MCF 10A (cell line): ENCODE measurements around the gene PDRG1. TPM values are rescaled to one million over a fixed set of nuclear protein-coding genes. Genes with fewer than 3 reads are reported as not detected.

Experiments used
- BruUV-seq: library from RNA; stranded (reverse); fragments of 400-500 nt; replicated peaks from 2 replicates; lab custom pipeline; 2021; lab: Mats Ljungman, UMichigan
- CTCF ChIA-PET: fragments of 300-600 bp; sonication (Branson Sonifier 250); formaldehyde crosslinking; extraction: SDS; loops from one replicate; lab custom pipeline; 2021; ENCODE audit warnings: antibody characterized with exemption, inconsistent platforms; lab: Yijun Ruan, JAX
- POLR2A ChIA-PET: fragments of 300-600, 350-650 bp; sonication (Branson Sonifier 250); formaldehyde crosslinking; extraction: SDS; loops from one replicate; lab custom pipeline; 2020; ENCODE audit warnings: antibody characterized with exemption, inconsistent platforms; lab: Yijun Ruan, JAX
- DNase-seq: peaks from one replicate; pipeline ENCODE4 v3.0.0-alpha.2; 2018; ENCODE audit not compliant: unreplicated experiment
- H3K27ac Mint-ChIP-seq: one replicate; pipeline ENCODE4 v1.8.0; 2022; ENCODE audit warnings: mild to moderate bottlenecking, low read depth, mixed read lengths; ENCODE audit not compliant: unreplicated experiment
- H3K27me3 Mint-ChIP-seq: one replicate; pipeline ENCODE4 v1.8.0; 2022; ENCODE audit warnings: mixed read lengths; ENCODE audit not compliant: insufficient read depth, unreplicated experiment
- H3K36me3 Mint-ChIP-seq: one replicate; pipeline ENCODE4 v1.8.0; 2022; ENCODE audit warnings: mild to moderate bottlenecking, moderate library complexity, mixed read lengths; ENCODE audit not compliant: insufficient read depth, unreplicated experiment
- H3K4me1 Mint-ChIP-seq: one replicate; pipeline ENCODE4 v1.8.0; 2022; ENCODE audit warnings: mixed read lengths; ENCODE audit not compliant: insufficient read depth, unreplicated experiment
- H3K4me3 Mint-ChIP-seq: one replicate; pipeline ENCODE4 v1.8.0; 2022; ENCODE audit warnings: mild to moderate bottlenecking, moderate library complexity, mixed read lengths; ENCODE audit not compliant: unreplicated experiment
- H3K9me3 Mint-ChIP-seq: one replicate; pipeline ENCODE4 v1.8.0; 2022; ENCODE audit warnings: mixed read lengths; ENCODE audit not compliant: unreplicated experiment
- intact Hi-C: fragments of 100-400 bp; cut with micrococcal nuclease; formaldehyde crosslinking; loops from 2 replicates; pipeline ENCODE4 v1.14.1; 2022
- total RNA-seq: library from RNA; stranded (reverse); gene quantifications from 2 replicates; pipeline ENCODE4 v1.2.3, GENCODE V29; 2022
- TF ChIP-seq, protein P1 (sequence below): fragments of 200-600 bp; IDR thresholded peaks from one replicate; pipeline ENCODE4 v1.8.0; 2022; ENCODE audit warnings: antibody characterized with exemption, mild to moderate bottlenecking; ENCODE audit not compliant: unreplicated experiment

Gene PDRG1
- total RNA-seq, 1 experiment from 2014 or later: 16.3 TPM

DNA sequence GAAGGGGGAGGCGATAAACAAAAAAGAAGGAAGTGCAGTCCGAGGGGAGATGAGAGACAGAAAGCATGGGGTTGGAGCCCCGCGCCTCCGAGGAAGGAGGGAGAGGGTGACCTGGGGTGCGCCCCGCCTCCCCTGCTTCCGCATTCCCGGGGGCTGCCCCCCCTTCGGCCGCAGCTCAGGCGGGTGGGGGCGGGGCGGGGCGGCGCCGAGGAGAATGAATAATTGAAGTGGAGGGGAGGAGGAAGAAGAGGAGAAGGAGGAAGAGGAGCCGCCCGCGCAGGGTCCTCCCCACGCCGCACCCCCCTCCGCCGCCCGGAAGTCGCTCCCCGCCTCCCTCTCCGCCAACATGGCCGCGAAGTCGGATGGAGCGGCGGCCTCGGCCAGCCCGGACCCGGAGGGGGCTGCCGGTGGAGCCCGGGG is 16.0 kb upstream of the PDRG1 start, which contains the start of gene XKR7:
TSS of gene XKR7 (plus strand) at position 322 of the 420 bp plus-strand sequence. CDS start at position 347, 25 bp downstream.
- ChIA-PET POLR2A (no interaction called here), CTCF (interaction anchor here (0.9 to 3.2 kb wide), 6 partner anchors 8 to 143 kb away, joined by 3 to 29 read pairs (median 4); partner anchors contain the start of gene PDRG1)
- H3K4me3 Mint-ChIP-seq: no peak within 1 kb of the TSS
- H3K4me1 Mint-ChIP-seq: no peaks in the 10 kb centered on the region
- BruUV-seq: no TSS peak
- no peak within 1 kb of the TSS for H3K27ac Mint-ChIP-seq
- H3K9me3 Mint-ChIP-seq: no peaks in the 10 kb centered on the region
- TF ChIP-seq, protein P1, sequence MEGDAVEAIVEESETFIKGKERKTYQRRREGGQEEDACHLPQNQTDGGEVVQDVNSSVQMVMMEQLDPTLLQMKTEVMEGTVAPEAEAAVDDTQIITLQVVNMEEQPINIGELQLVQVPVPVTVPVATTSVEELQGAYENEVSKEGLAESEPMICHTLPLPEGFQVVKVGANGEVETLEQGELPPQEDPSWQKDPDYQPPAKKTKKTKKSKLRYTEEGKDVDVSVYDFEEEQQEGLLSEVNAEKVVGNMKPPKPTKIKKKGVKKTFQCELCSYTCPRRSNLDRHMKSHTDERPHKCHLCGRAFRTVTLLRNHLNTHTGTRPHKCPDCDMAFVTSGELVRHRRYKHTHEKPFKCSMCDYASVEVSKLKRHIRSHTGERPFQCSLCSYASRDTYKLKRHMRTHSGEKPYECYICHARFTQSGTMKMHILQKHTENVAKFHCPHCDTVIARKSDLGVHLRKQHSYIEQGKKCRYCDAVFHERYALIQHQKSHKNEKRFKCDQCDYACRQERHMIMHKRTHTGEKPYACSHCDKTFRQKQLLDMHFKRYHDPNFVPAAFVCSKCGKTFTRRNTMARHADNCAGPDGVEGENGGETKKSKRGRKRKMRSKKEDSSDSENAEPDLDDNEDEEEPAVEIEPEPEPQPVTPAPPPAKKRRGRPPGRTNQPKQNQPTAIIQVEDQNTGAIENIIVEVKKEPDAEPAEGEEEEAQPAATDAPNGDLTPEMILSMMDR: no peak
- intact Hi-C loops: no loop called here
- DNase-seq: no peak
- H3K27me3 Mint-ChIP-seq: peaks cover 95% of the 10 kb centered on the region
- H3K36me3 Mint-ChIP-seq: no peaks in the 10 kb centered on the region

DNA sequence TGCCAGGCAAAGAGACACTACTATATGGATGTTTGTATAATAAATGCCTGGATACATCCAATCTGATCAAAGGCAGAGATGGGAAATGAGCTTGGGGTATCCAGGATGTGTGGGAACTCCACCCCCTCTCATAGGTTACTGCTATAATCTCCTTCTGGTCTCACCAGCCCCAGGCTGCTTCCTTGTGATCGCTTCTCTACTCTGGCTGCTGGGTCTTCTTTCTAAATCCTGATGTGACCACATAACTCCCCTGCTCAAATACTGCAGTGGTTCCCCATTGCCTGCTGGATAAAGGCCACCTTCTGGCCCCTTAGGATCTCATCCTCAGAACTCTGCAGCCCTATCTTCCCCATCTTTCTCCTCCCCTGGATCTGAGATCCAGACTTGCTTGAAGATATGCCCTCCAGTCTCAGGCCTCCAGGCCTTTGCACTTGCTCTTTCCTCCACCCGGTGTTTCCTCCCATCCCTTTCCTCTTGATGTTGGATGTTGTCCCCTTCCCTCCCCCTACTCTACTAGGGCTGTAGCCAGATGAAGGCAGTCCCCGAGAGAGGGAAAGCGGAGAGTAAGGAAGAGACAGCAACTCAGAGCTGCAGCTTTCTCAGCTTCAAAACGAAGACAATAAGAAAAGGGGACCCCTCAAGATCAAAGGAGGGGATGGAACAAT is 15.3 kb upstream of the PDRG1 start:
- BruUV-seq: no TSS peak
- no peaks in the 10 kb centered on the region for H3K36me3 Mint-ChIP-seq
- DNase-seq: no peak
- intact Hi-C loops: no loop called here
- TF ChIP-seq, protein P1: no peak
- H3K4me1 Mint-ChIP-seq: no peaks in the 10 kb centered on the region
- H3K4me3 Mint-ChIP-seq: no peak overlapping the region
- no peaks in the 10 kb centered on the region for H3K9me3 Mint-ChIP-seq
- peaks cover 95% of the 10 kb centered on the region for H3K27me3 Mint-ChIP-seq
- ChIA-PET POLR2A (no interaction called here), CTCF (interaction anchor here (1.2 to 1.6 kb wide), 3 partner anchors 15 to 143 kb away, joined by 3 to 9 read pairs (median 8); partner anchors contain the start of gene PDRG1)
- H3K27ac Mint-ChIP-seq: no peak overlapping the region

DNA sequence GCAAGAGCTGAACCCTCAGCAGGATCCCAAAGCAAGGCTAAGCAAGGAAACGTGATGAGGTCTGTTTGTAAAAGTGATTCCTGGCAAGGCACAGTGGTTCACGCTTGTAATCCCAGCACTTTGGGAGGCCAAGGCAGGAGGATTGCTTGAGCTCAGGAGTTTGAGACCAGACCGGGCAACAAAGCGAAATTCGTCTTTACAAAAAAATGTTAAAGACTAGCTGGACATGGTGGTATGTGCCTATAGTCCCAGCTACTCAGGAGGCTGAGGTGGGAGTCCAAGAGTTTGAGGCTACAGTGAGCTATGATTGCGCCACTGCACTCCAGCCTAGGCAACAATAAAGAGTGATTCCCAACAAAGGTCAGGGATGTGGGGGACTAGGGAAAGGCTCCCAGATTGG is 12.0 kb upstream of the PDRG1 start:
- BruUV-seq: no TSS peak
- ChIA-PET POLR2A (interaction anchor here (1.1 kb wide), 1 partner anchor 12 kb away, joined by 4 read pairs; the partner anchor contains the start of gene PDRG1), CTCF (interaction anchor here (0.6 to 4.0 kb wide), 6 partner anchors 12 to 165 kb away, joined by 3 to 44 read pairs (median 4); partner anchors contain the start of gene PDRG1)
- Mint-ChIP-seq H3K27me3 (peaks cover 99% of the 10 kb centered on the region), H3K36me3 (no peaks in the 10 kb centered on the region), H3K27ac (no peak overlapping the region), H3K4me1 (no peaks in the 10 kb centered on the region), H3K4me3 (no peak overlapping the region), H3K9me3 (no peaks in the 10 kb centered on the region)
- no peak for DNase-seq
- TF ChIP-seq, protein P1: no peak
- intact Hi-C loops: no loop called here

DNA sequence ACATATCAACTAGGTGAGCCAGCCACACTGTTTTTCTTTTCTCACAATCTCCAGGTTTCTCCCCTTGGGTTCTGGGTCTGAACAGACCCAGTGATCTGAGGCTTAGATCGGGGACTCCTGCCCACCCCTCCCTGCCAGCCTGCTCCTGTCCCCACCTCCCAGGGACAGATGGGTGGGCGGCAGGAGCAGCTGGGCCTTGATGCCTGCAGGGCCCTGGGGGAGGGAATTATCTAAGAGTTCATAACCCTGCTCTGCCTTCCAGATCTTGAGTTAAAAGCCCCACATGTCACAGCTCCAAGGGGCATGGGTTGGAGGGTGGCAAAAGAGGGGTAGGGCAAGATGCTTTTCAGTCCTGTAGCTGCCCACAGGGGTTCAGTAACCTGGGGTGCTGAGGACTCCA is 10.9 kb upstream of the PDRG1 start:
- TF ChIP-seq, protein P1: no peak
- no TSS peak for BruUV-seq
- ChIA-PET POLR2A (interaction anchor here (1.1 to 1.3 kb wide), 2 partner anchors 9 to 11 kb away, joined by 3 to 4 read pairs; partner anchors contain the start of gene PDRG1), CTCF (interaction anchor here (1.5 to 4.0 kb wide), 2 partner anchors 11 to 129 kb away, joined by 5 to 44 read pairs; partner anchors contain the start of gene PDRG1)
- no peak overlapping the region for H3K27ac Mint-ChIP-seq
- no peaks in the 10 kb centered on the region for H3K4me1 Mint-ChIP-seq
- intact Hi-C loops: no loop called here
- H3K9me3 Mint-ChIP-seq: no peaks in the 10 kb centered on the region
- no peak overlapping the region for H3K4me3 Mint-ChIP-seq
- no peaks in the 10 kb centered on the region for H3K36me3 Mint-ChIP-seq
- peaks cover 95% of the 10 kb centered on the region for H3K27me3 Mint-ChIP-seq
- DNase-seq: no peak
